ENCODE measurements around the gene SMCO4.

DNA sequence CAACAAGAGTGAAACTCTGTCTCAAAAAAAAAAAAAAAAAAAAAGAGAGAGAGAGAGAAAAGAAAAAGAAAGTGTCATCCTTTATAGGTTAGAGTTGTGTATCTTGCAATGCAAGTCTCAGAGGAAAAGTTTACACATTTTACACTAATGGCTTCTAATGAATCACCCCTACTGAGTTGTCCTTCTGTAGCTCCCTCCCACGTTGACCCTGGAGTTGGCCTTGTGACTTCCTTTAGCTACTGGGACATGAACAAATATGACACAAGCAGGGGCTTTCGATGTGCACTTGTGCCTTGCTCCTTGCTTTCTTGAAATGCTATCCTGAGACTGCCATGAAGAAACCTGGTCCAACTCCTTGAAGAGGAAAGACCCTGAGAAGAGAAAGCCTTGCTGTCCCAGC is 2.4 kb upstream of the SMCO4 start:
- TF ChIP-seq, protein P1, sequence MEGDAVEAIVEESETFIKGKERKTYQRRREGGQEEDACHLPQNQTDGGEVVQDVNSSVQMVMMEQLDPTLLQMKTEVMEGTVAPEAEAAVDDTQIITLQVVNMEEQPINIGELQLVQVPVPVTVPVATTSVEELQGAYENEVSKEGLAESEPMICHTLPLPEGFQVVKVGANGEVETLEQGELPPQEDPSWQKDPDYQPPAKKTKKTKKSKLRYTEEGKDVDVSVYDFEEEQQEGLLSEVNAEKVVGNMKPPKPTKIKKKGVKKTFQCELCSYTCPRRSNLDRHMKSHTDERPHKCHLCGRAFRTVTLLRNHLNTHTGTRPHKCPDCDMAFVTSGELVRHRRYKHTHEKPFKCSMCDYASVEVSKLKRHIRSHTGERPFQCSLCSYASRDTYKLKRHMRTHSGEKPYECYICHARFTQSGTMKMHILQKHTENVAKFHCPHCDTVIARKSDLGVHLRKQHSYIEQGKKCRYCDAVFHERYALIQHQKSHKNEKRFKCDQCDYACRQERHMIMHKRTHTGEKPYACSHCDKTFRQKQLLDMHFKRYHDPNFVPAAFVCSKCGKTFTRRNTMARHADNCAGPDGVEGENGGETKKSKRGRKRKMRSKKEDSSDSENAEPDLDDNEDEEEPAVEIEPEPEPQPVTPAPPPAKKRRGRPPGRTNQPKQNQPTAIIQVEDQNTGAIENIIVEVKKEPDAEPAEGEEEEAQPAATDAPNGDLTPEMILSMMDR (conservative IDR thresholded peaks at IDR 0.05 in 1 of 2, IDR thresholded peaks at IDR 0.05 in 1 of 2; ENCODE audit: low read depth in 1 of 2, low read length in 2 of 2) = no peak
- no peak for TF ChIP-seq EZH2 (IDR thresholded peaks at IDR 0.05; ENCODE audit: low read length, missing control alignments)
